CD4-positive, alpha-beta T cell (primary cell): ENCODE data around the gene FANCG. TPM values are rescaled to one million over a fixed set of nuclear protein-coding genes. Genes with fewer than 3 reads are reported as not detected.
A peak's percentile ranks its signal among the peaks of the same experiment; 100 is the strongest.

Experiments
- ATAC-seq: fragments of 200-7000 bp; cut with Tn5 transposase; one replicate; pipeline ENCODE4 v1.10.0; 2022; ENCODE audit warnings: mild to moderate bottlenecking; ENCODE audit not compliant: poor library complexity
- CTCF ChIA-PET: fragments of 350-600 bp; sonication (Branson Sonifier 250); formaldehyde crosslinking; loops from one replicate; lab custom pipeline; 2021; ENCODE audit warnings: antibody characterized with exemption, inconsistent platforms; lab: Charles Lee
- POLR2A ChIA-PET: fragments of 350-600 bp; sonication (Branson Sonifier 250); formaldehyde crosslinking; loops from one replicate; lab custom pipeline; 2021; ENCODE audit warnings: antibody characterized with exemption, inconsistent platforms; lab: Charles Lee
- DNase-seq, 14 experiments: peaks; one replicate each; pipeline ENCODE4 v3.0.0-alpha.2; 2013 to 2020; ENCODE audit warnings: mixed read lengths in 2 of 14
- H3K27ac ChIP-seq, 2 donors: one replicate each; pipeline versions ENCODE4 v1.5.1 to v1.7.0; 2013; ENCODE audit warnings: low read length in 2 of 2, low read depth in 1 of 2, mild to moderate bottlenecking in 1 of 2
- H3K27me3 ChIP-seq, 2 experiments: 1 replicate in 1 of 2; 2 replicates in 1 of 2; pipeline versions ENCODE4 v1.6.1 to v1.7.0; 2013; ENCODE audit warnings: low read length in 2 of 2, control low read depth in 1 of 2, mild to moderate bottlenecking in 1 of 2, moderate library complexity in 1 of 2; ENCODE audit not compliant: insufficient read depth in 2 of 2, control insufficient read depth in 1 of 2
- H3K36me3 ChIP-seq: one replicate; pipeline ENCODE4 v1.6.1; 2013; ENCODE audit warnings: low read length, control low read depth; ENCODE audit not compliant: insufficient read depth
- H3K4me1 ChIP-seq: one replicate; pipeline ENCODE4 v1.6.1; 2013; ENCODE audit warnings: low read length, control low read depth; ENCODE audit not compliant: insufficient read depth
- H3K4me3 ChIP-seq: one replicate; pipeline ENCODE4 v1.5.1; 2013; ENCODE audit warnings: mild to moderate bottlenecking, low read length, moderate library complexity
- H3K9me3 ChIP-seq, 2 experiments: 1 replicate in 1 of 2; 2 replicates in 1 of 2; pipeline versions ENCODE4 v1.6.1 to v1.7.0; 2013; ENCODE audit warnings: low read length in 2 of 2, mild to moderate bottlenecking in 2 of 2, control low read depth in 1 of 2, moderate library complexity in 1 of 2; ENCODE audit not compliant: control insufficient read depth in 1 of 2, insufficient read depth in 1 of 2
- H3K27ac Mint-ChIP-seq: one replicate; pipeline ENCODE4 v1.8.0; 2020; ENCODE audit warnings: mixed read lengths
- H3K27me3 Mint-ChIP-seq: one replicate; pipeline ENCODE4 v1.8.0; 2021; ENCODE audit warnings: mixed read lengths
- H3K36me3 Mint-ChIP-seq: one replicate; pipeline ENCODE4 v1.8.0; 2021; ENCODE audit warnings: low read depth, mixed read lengths
- H3K4me1 Mint-ChIP-seq: one replicate; pipeline ENCODE4 v1.8.0; 2021; ENCODE audit warnings: low read depth, mixed read lengths
- H3K4me3 Mint-ChIP-seq: one replicate; pipeline ENCODE4 v1.8.0; 2020; ENCODE audit warnings: mild to moderate bottlenecking, mixed read lengths
- H3K9me3 Mint-ChIP-seq: one replicate; pipeline ENCODE4 v1.8.0; 2020; ENCODE audit warnings: mixed read lengths
- intact Hi-C, 2 experiments: fragments of 100-400 bp; cut with DNase I in 1 of 2; cut with micrococcal nuclease in 1 of 2; formaldehyde crosslinking; loops; one replicate each; pipeline versions ENCODE4 v1.15.1 to v1.9.0; 2023 to 2025; cut with DNase I, micrococcal nuclease
- total RNA-seq, 174 experiments: library from RNA in 2 of 174; stranded (reverse) in 2 of 174; gene quantifications; one replicate each; pipeline ENCODE4 v1.2.3 and lab custom pipeline; 2021 to 2026
- TF ChIP-seq, protein P1 (sequence below): fragments of 200-600 bp; IDR thresholded peaks from one replicate; pipeline ENCODE4 v1.8.0; 2022; ENCODE audit warnings: antibody characterized with exemption, mild to moderate bottlenecking

Gene FANCG
- total RNA-seq, 2 experiments from 2014 or later = 21.7 to 24.6 TPM

DNA sequence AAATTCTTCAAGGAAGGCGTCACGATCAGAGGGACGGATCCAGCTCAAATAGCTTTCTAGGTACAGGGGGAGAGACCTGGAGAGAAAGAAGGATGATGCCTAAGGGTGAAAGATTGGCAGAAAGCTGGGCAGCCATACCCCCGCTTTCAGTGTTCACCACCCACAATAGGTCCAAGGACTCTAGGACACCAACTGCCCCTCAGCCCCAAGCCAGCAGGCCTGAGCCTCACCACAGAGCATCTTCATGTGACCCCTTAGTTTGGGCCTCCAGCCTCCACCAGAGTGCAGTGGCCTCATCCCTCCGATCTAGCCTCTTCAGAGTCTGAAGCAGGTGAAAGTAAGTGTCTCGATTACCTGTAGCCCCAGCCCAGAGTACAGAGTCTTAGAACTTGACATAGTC, 5.6 kb downstream of the FANCG start:
- Mint-ChIP-seq H3K36me3 (peaks cover 30% of the 10 kb centered on the region), H3K4me1 (peaks cover 49% of the 10 kb centered on the region)

DNA sequence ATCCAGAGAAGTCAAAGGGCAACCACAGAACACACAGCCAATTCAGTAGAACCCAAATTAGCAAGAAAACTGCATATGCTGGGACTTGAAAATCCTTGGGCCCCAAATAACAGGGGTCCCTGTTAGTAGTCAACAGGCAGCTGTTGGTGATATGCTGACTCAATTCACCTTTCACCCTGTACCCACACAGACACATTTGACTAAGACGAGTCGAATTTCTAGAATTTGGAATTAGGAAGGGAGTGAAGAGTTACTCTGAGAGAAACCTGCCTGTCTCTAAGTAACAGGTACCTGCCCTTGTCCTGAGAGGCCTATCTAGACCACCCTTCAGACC, 6.5 kb downstream of the FANCG start:
- intact Hi-C loops = loop anchor here (2.0 to 10.0 kb wide), 5 partner anchors 39 to 548 kb away; partner anchors contain the start of genes DNAJB5 (in 2 of the 2), ENHO (in 1 of the 2) and SIGMAR1 (in 1 of the 2)
- DNase-seq (no peak), ATAC-seq (no peak)
- ChIA-PET POLR2A (no interaction called here), CTCF (interaction anchor here (1.2 kb wide), 1 partner anchor 530 kb away, joined by 4 read pairs; no protein-coding TSS in a partner anchor)
- H3K4me3 ChIP-seq = peak overlapping the region; percentile 69
- peaks cover 37% of the 10 kb centered on the region for H3K4me1 ChIP-seq
- no peaks in the 10 kb centered on the region for H3K9me3 ChIP-seq
- TF ChIP-seq, protein P1, sequence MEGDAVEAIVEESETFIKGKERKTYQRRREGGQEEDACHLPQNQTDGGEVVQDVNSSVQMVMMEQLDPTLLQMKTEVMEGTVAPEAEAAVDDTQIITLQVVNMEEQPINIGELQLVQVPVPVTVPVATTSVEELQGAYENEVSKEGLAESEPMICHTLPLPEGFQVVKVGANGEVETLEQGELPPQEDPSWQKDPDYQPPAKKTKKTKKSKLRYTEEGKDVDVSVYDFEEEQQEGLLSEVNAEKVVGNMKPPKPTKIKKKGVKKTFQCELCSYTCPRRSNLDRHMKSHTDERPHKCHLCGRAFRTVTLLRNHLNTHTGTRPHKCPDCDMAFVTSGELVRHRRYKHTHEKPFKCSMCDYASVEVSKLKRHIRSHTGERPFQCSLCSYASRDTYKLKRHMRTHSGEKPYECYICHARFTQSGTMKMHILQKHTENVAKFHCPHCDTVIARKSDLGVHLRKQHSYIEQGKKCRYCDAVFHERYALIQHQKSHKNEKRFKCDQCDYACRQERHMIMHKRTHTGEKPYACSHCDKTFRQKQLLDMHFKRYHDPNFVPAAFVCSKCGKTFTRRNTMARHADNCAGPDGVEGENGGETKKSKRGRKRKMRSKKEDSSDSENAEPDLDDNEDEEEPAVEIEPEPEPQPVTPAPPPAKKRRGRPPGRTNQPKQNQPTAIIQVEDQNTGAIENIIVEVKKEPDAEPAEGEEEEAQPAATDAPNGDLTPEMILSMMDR = no peak
- H3K36me3 Mint-ChIP-seq = peaks cover 39% of the 10 kb centered on the region
- no peaks in the 10 kb centered on the region for H3K27me3 ChIP-seq
- no peaks in the 10 kb centered on the region for H3K9me3 Mint-ChIP-seq
- H3K27ac ChIP-seq = peak overlapping the region; percentile 92 to 96
- H3K4me3 Mint-ChIP-seq = peak overlapping the region; percentile 85
- H3K4me1 Mint-ChIP-seq = peaks cover 49% of the 10 kb centered on the region
- peaks cover 11% of the 10 kb centered on the region for H3K36me3 ChIP-seq
- no peaks in the 10 kb centered on the region for H3K27me3 Mint-ChIP-seq
- peak overlapping the region; percentile 87 for H3K27ac Mint-ChIP-seq

More for the DNA sequence above, 5.6 kb downstream of the FANCG start:
- intact Hi-C loops = loop anchor here (5.0 to 10.0 kb wide), 4 partner anchors 38 to 549 kb away; partner anchors contain the start of genes DNAJB5 (in 1 of the 2), ENHO (in 1 of the 2) and SIGMAR1 (in 1 of the 2)
- CTCF ChIA-PET = no interaction called here
- no peaks in the 10 kb centered on the region for H3K27me3 ChIP-seq
- ATAC-seq (no peak), DNase-seq (no peak)
- H3K9me3 ChIP-seq = no peaks in the 10 kb centered on the region
- TF ChIP-seq, protein P1 = no peak
- peaks cover 36% of the 10 kb centered on the region for H3K4me1 ChIP-seq
- H3K27me3 Mint-ChIP-seq = no peaks in the 10 kb centered on the region
- peaks cover 7% of the 10 kb centered on the region for H3K36me3 ChIP-seq
- H3K27ac Mint-ChIP-seq = peak overlapping the region; percentile 25
- H3K4me3 Mint-ChIP-seq = no peak overlapping the region
- no peak overlapping the region for H3K4me3 ChIP-seq
- no peak overlapping the region for H3K27ac ChIP-seq
- POLR2A ChIA-PET = no interaction called here
- H3K9me3 Mint-ChIP-seq = no peaks in the 10 kb centered on the region

DNA sequence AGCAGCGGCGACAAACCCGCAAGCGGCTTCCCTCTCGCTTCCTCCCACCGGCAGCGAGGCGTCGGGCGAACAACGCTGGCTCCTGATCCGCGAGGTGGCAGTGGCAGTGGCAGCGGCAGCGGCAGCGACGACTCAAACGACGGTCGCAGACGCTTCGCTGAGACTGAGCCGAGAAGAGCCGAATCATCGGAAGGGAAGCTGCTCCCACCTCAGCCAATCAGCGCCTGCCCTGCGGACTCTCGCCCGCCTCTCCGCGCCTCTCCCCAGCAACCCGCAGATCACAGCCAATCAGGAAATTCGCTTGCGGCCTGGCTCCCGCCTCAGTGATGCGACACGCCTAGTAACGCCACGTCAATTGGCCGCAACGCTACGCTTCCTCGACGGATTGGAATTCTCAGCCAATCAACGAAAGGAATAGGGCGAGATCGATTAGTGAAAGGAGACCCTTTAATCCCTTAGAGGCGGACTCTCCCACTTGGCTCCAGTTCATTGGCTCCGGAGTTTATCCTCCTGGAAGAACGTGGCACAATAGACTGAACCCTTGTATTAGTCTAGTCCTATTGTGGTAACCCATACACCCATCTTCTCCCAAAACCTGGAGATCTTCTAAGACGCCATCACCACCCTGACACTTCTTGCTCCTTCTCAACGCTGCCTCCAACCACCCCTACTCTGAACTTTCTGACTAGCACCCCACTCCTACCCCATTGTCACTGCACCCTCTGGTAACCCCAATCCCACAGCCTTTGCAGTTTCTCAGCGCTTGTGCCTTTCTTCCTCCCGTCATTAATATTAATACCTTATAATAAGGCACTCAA, 7.1 kb downstream of the FANCG start, which contains the start of gene VCP:
Gene VCP (minus strand): TSS at position 165 of the 818 bp plus-strand sequence. CDS start 272 bp downstream, outside the sequence.
- H3K9me3 ChIP-seq = no peaks in the 10 kb centered on the region
- no peaks in the 10 kb centered on the region for H3K9me3 Mint-ChIP-seq
- H3K27me3 ChIP-seq = no peaks in the 10 kb centered on the region
- no peaks in the 10 kb centered on the region for H3K27me3 Mint-ChIP-seq
- peak within 1 kb of the TSS; percentile 69 for H3K4me3 ChIP-seq
- intact Hi-C loops = loop anchor here (1.0 to 10.0 kb wide), 6 partner anchors 24 to 548 kb away; partner anchors contain the start of genes DNAJB5 (in 2 of the 2), PIGO (in 2 of the 2), ENHO (in 1 of the 2) and SIGMAR1 (in 1 of the 2)
- TF ChIP-seq, protein P1 = no peak
- H3K4me3 Mint-ChIP-seq = peak within 1 kb of the TSS; percentile 85
- DNase-seq (peak; percentile 92 to 99 (median 96)), ATAC-seq (peak; percentile 91)
- H3K4me1 Mint-ChIP-seq = peaks cover 49% of the 10 kb centered on the region
- POLR2A ChIA-PET = interaction anchor here (0.6 to 3.0 kb wide), 21 partner anchors 8 to 1599 kb away, joined by 3 to 51 read pairs (median 7); partner anchors contain the start of genes ATOSB, CREB3, DNAJB5 and FANCG
- peak within 1 kb of the TSS; percentile 87 for H3K27ac Mint-ChIP-seq
- H3K36me3 Mint-ChIP-seq = peaks cover 44% of the 10 kb centered on the region
- H3K4me1 ChIP-seq = peaks cover 42% of the 10 kb centered on the region
- H3K36me3 ChIP-seq = peaks cover 17% of the 10 kb centered on the region
- CTCF ChIA-PET = interaction anchor here (0.8 to 2.6 kb wide), 9 partner anchors 8 to 531 kb away, joined by 3 to 23 read pairs (median 7); partner anchors contain the start of genes FANCG and PIGO
- H3K27ac ChIP-seq = peak within 1 kb of the TSS; percentile 92 to 96
